Gastrocnemius medialis (tissue), 4 donors: ENCODE results near the gene PHF12. TPM values are rescaled to one million over a fixed set of nuclear protein-coding genes. Genes with fewer than 3 reads are reported as not detected.

Experiments used
- ATAC-seq, 2 donors: fragments of 150-250 bp; one replicate each; pipeline ENCODE4 v1.9.1; 2016
- DNase-seq, 2 donors: peaks; one replicate each; pipeline ENCODE4 v3.0.0-alpha.2; 2019
- H3K27ac ChIP-seq, 4 donors: fragments of 200-600 bp; sonication (generic); 1 replicate in 1 of 4; 2 replicates in 3 of 4; pipeline ENCODE4 v1.5.1; 2016 to 2018; ENCODE audit warnings: mild to moderate bottlenecking in 2 of 4, moderate library complexity in 1 of 4
- H3K27me3 ChIP-seq, 3 donors: fragments of 200-600 bp; sonication (generic) in 2 of 3; 1 replicate in 1 of 3; 2 replicates in 2 of 3; pipeline versions ENCODE4 v1.5.1 to v1.6.0; 2016 to 2019; ENCODE audit warnings: mild to moderate bottlenecking in 1 of 3, moderate library complexity in 1 of 3
- H3K36me3 ChIP-seq, 2 donors: fragments of 200-600 bp; sonication (generic) in 1 of 2; one replicate each; pipeline ENCODE4 v1.5.1; 2017 to 2018
- H3K4me1 ChIP-seq, 2 donors: fragments of 200-600 bp; sonication (generic) in 1 of 2; one replicate each; pipeline ENCODE4 v1.5.1; 2016 to 2017; ENCODE audit warnings: mild to moderate bottlenecking in 2 of 2
- H3K4me3 ChIP-seq, 4 donors: fragments of 200-600 bp; sonication (generic) in 3 of 4; 1 replicate in 1 of 4; 2 replicates in 3 of 4; pipeline ENCODE4 v1.5.1; 2016 to 2019; ENCODE audit warnings: mild to moderate bottlenecking in 2 of 4
- H3K9me3 ChIP-seq, 3 donors: fragments of 200-600 bp; sonication (generic) in 2 of 3; 1 replicate in 1 of 3; 2 replicates in 2 of 3; pipeline ENCODE4 v1.5.1; 2016 to 2019
- CTCF ChIP-seq, 5 experiments: fragments of 450-650 bp in 3 of 5; fragments of 200-600 bp in 2 of 5; sonication (generic) in 2 of 5; IDR thresholded peaks in 4 of 5; conservative IDR thresholded peaks in 1 of 5; 1 replicate in 4 of 5; 2 replicates in 1 of 5; pipeline ENCODE4 v1.5.1; 2016 to 2019; ENCODE audit warnings: antibody characterized with exemption in 5 of 5, mild to moderate bottlenecking in 3 of 5, moderate library complexity in 3 of 5
- POLR2A ChIP-seq, 2 donors: fragments of 450-650 bp; IDR thresholded peaks; one replicate each; pipeline ENCODE4 v1.6.1; 2017; ENCODE audit warnings: antibody characterized with exemption in 2 of 2, mild to moderate bottlenecking in 2 of 2, moderate library complexity in 2 of 2
- in situ Hi-C, 4 donors: fragments of 200-750 bp; cut with MboI; loops; one replicate each; pipeline versions ENCODE4 v1.15.0 to v1.8.0; 2017; ENCODE audit warnings: low sequenced_read_pairs in 4 of 4
- intact Hi-C: fragments of 100-400 bp; cut with DNase I; formaldehyde crosslinking; loops from one replicate; pipeline ENCODE4 v1.15.1; 2023; ENCODE audit warnings: low total_unique reads
- total RNA-seq, 4 donors: library from RNA; depleted of rRNA; stranded (reverse); fragments of >200 nt; gene quantifications; one replicate each; pipeline versions ENCODE4 v1.1.0 to v1.2.3, GENCODE V29; 2016

The PHF12 gene
- total RNA-seq, 4 donors from 2014 or later: 22.1 to 37.3 (median 24.2) TPM

DNA sequence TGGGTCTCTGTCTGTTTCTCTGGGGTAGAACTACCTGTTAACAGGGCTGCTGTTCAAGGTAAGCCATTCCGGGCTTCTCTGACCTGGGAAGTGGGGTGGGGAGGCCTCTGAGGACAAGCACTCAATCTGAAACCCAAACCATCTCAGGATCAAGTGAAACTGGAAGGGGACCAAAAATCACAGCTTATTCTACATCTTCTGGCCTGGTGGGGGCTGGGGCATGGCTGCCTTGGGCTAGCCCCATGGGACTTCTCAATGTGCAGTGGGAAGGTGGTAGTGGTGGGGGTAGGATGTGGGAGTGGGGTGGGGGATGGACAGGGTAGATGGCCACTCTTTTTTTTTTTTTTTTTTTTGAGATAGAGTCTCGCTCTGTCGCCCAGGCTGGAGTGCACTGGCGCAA is 59.3 kb downstream of the PHF12 start:
- no peak for DNase-seq
- no peak for ATAC-seq
- Histone ChIP-seq H3K9me3 (no peaks in the 10 kb centered on the region), H3K27me3 (no peaks in the 10 kb centered on the region), H3K4me3 (no peak overlapping the region), H3K36me3 (no peaks in the 10 kb centered on the region), H3K27ac (no peak overlapping the region), H3K4me1 (peaks cover 24 to 27% of the 10 kb centered on the region in 2 donors)
- no peak for TF ChIP-seq POLR2A (IDR thresholded peaks at IDR 0.05)
- TF ChIP-seq CTCF (IDR thresholded peaks at IDR 0.05 in 4 of 5, conservative IDR thresholded peaks at IDR 0.05 in 1 of 5): no peak
- intact Hi-C loops: no loop called here
- in situ Hi-C loops: loop anchor here in 1 of 4 donors (10.0 kb wide), 1 partner anchor 127 kb away; no protein-coding TSS in a partner anchor

DNA sequence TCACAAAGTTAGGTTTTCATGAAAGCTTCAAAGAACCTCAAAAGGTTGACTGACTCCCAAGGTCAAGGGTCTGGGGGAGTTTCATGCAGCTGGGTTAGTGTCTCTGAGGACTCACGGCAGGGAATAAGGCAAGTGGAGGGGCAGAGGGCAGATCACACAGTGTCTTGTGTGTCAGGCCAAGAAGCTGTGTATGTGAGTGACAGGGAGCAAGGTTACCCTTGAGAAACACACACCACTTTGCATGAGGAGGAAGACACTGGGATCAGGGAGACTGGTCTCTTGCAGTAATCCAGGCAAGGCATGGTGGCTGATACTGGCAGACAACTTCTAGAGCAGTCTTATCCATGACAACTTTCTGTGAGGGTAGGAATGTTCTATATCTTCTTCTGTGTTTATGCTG is 60.1 kb downstream of the PHF12 start:
- no peak overlapping the region for H3K27ac ChIP-seq
- H3K36me3 ChIP-seq: no peaks in the 10 kb centered on the region
- in situ Hi-C loops: loop anchor here in 1 of 4 donors (10.0 kb wide), 1 partner anchor 126 kb away; no protein-coding TSS in a partner anchor
- peaks cover 21 to 23% of the 10 kb centered on the region in 2 donors for H3K4me1 ChIP-seq
- H3K27me3 ChIP-seq: no peaks in the 10 kb centered on the region
- H3K9me3 ChIP-seq: no peaks in the 10 kb centered on the region
- ATAC-seq (no peak), DNase-seq (no peak)
- no peak overlapping the region for H3K4me3 ChIP-seq
- TF ChIP-seq CTCF (IDR thresholded peaks at IDR 0.05 in 4 of 5, conservative IDR thresholded peaks at IDR 0.05 in 1 of 5) (no peak), POLR2A (IDR thresholded peaks at IDR 0.05) (no peak)
- intact Hi-C loops: no loop called here

DNA sequence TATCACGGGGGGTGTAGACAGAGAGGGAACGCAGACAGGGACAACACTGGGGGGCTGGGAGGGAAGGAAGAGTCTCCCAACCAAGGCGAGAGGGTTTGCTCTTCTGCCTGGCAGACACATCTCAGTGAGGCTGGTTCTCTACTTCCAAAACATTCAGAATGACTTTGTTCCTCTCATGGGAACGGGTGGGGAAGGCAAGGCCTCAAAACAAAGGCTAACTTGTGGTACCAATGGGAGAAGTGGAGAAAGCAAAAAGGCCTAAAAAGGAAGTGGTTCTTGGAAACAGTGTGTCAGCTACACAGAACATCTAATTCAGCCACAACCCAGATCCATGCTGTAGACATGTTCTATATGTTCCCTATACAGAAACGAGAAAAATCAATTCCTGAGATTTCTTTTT is 61.3 kb downstream of the PHF12 start:
- Histone ChIP-seq H3K27me3 (no peaks in the 10 kb centered on the region), H3K4me3 (no peak overlapping the region), H3K36me3 (peaks cover 0 to 11% of the 10 kb centered on the region in 2 donors), H3K4me1 (peaks cover 19% of the 10 kb centered on the region in 2 donors), H3K27ac (no peak overlapping the region), H3K9me3 (no peaks in the 10 kb centered on the region)
- DNase-seq: no peak
- no peak for ATAC-seq
- in situ Hi-C loops (loop anchor here in 1 of 4 donors (10.0 kb wide), 1 partner anchor 125 kb away; no protein-coding TSS in a partner anchor), intact Hi-C loops (no loop called here)
- TF ChIP-seq POLR2A (IDR thresholded peaks at IDR 0.05): no peak

DNA sequence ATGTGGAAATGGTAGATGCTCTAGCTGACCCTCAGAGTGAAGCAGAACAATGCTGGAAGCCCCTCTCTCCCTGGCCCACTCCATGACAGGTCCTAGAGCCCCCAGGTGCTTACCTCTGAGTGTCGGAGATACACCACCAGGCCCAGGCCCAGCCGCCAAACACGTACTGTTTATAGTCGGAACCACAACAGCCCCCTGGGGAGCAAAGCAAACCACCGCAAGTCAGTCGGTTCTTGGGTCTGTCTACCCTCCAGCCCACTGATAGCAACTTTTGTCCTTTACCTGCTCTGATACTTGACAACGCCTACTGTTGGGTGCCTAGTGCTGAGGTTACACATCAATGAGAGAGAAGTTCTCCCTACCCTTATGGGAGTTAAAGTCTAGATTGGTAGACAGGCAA is 62.5 kb downstream of the PHF12 start:
- Histone ChIP-seq H3K4me3 (no peak overlapping the region), H3K27me3 (no peaks in the 10 kb centered on the region), H3K4me1 (peaks cover 19% of the 10 kb centered on the region in 2 donors), H3K27ac (no peak overlapping the region), H3K9me3 (no peaks in the 10 kb centered on the region), H3K36me3 (peaks cover 0 to 23% of the 10 kb centered on the region in 2 donors)
- ATAC-seq (no peak), DNase-seq (no peak)
- TF ChIP-seq CTCF (IDR thresholded peaks at IDR 0.05 in 4 of 5, conservative IDR thresholded peaks at IDR 0.05 in 1 of 5) (no peak), POLR2A (IDR thresholded peaks at IDR 0.05) (no peak)
- intact Hi-C loops: no loop called here
- in situ Hi-C loops: no loop called here

GRCh38 chr17:28887871-28888471 is 63.3 kb downstream of the PHF12 start:
- peaks cover 0 to 30% of the 10 kb centered on the region in 2 donors for H3K36me3 ChIP-seq
- H3K27me3 ChIP-seq: no peaks in the 10 kb centered on the region
- ATAC-seq (no peak), DNase-seq (no peak)
- no peak overlapping the region for H3K27ac ChIP-seq
- no peak overlapping the region for H3K4me3 ChIP-seq
- no peak for TF ChIP-seq POLR2A (IDR thresholded peaks at IDR 0.05)
- TF ChIP-seq CTCF (IDR thresholded peaks at IDR 0.05 in 4 of 5, conservative IDR thresholded peaks at IDR 0.05 in 1 of 5): no peak
- H3K4me1 ChIP-seq: peaks cover 18 to 19% of the 10 kb centered on the region in 2 donors
- intact Hi-C loops (no loop called here), in situ Hi-C loops (no loop called here)
- no peaks in the 10 kb centered on the region for H3K9me3 ChIP-seq
